GM23338 (cell line): ENCODE measurements around the gene TRIM52. TPM values are rescaled to one million over a fixed set of nuclear protein-coding genes. Genes with fewer than 3 reads are reported as not detected.

Source experiments
- ATAC-seq: fragments of 200-7000 bp; cut with Tn5 transposase; 3 replicates; pipeline ENCODE4 v1.9.1; 2020
- DNase-seq: peaks from one replicate; pipeline ENCODE4 v3.0.0-alpha.2; 2015; ENCODE audit warnings: low spot score
- H2AFZ ChIP-seq: fragments of 200-600 bp; sonication (generic); 2 replicates; pipeline ENCODE4 v1.8.0; 2016; ENCODE audit warnings: antibody characterized with exemption, mild to moderate bottlenecking, moderate library complexity
- H3F3A ChIP-seq: fragments of 200-600 bp; sonication (generic); replicated peaks from 2 replicates; pipeline ENCODE4 v1.8.0; 2017; ENCODE audit warnings: antibody characterized with exemption, mixed run types, low read depth
- H3K27ac ChIP-seq: fragments of 200-600 bp; sonication (generic); 2 replicates; pipeline ENCODE4 v1.6.1; 2016; ENCODE audit warnings: low read depth
- H3K27me3 ChIP-seq: fragments of 200-600 bp; sonication (generic); 2 replicates; pipeline ENCODE4 v1.8.0; 2016; ENCODE audit warnings: mild to moderate bottlenecking, mixed run types, moderate library complexity; ENCODE audit not compliant: insufficient read depth
- H3K36me3 ChIP-seq: fragments of 200-600 bp; sonication (generic); 2 replicates; pipeline ENCODE4 v1.8.0; 2016; ENCODE audit warnings: mild to moderate bottlenecking; ENCODE audit not compliant: insufficient read depth
- H3K4me1 ChIP-seq: fragments of 200-600 bp; sonication (generic); 2 replicates; pipeline ENCODE4 v1.8.0; 2016; ENCODE audit warnings: mild to moderate bottlenecking, moderate library complexity; ENCODE audit not compliant: insufficient read depth
- H3K4me2 ChIP-seq: fragments of 200-600 bp; sonication (generic); 2 replicates; pipeline ENCODE4 v1.7.1; 2017; ENCODE audit warnings: mixed run types
- H3K4me3 ChIP-seq: fragments of 200-600 bp; sonication (generic); 2 replicates; pipeline ENCODE4 v1.6.1; 2016; ENCODE audit warnings: mixed run types
- H3K79me2 ChIP-seq: fragments of 200-600 bp; sonication (generic); replicated peaks from 2 replicates; pipeline ENCODE4 v1.8.0; 2017; ENCODE audit warnings: mild to moderate bottlenecking; ENCODE audit not compliant: insufficient read depth
- H3K9me2 ChIP-seq: fragments of 200-600 bp; sonication (generic); 2 replicates; pipeline ENCODE4 v1.8.0; 2017; ENCODE audit not compliant: insufficient read depth
- H4K20me1 ChIP-seq: fragments of 200-600 bp; sonication (generic); replicated peaks from 2 replicates; pipeline ENCODE4 v1.8.0; 2017; ENCODE audit warnings: mild to moderate bottlenecking; ENCODE audit not compliant: insufficient read depth
- H3K27ac Mint-ChIP-seq: 2 replicates; pipeline ENCODE4 v1.8.0; 2020; ENCODE audit warnings: inconsistent platforms, mild to moderate bottlenecking, moderate library complexity, mixed read lengths
- H3K27me3 Mint-ChIP-seq: 3 replicates; pipeline ENCODE4 v1.8.0; 2022; ENCODE audit warnings: low read depth, mild to moderate bottlenecking, moderate library complexity, mixed read lengths, inconsistent platforms; ENCODE audit not compliant: insufficient read depth, poor library complexity
- H3K36me3 Mint-ChIP-seq: 3 replicates; pipeline ENCODE4 v1.8.0; 2021; ENCODE audit warnings: low read depth, mild to moderate bottlenecking, inconsistent platforms, moderate library complexity, mixed read lengths
- H3K4me1 Mint-ChIP-seq: 3 replicates; pipeline ENCODE4 v1.8.0; 2020; ENCODE audit warnings: mild to moderate bottlenecking, inconsistent platforms, mixed read lengths
- H3K4me3 Mint-ChIP-seq: 3 replicates; pipeline ENCODE4 v1.8.0; 2021; ENCODE audit warnings: moderate library complexity, mild to moderate bottlenecking, inconsistent platforms, mixed read lengths
- H3K9me3 Mint-ChIP-seq: 3 replicates; pipeline ENCODE4 v1.8.0; 2020; ENCODE audit warnings: moderate library complexity, mild to moderate bottlenecking, inconsistent platforms, mixed read lengths
- CTCF ChIP-seq, 2 experiments: fragments of 200-600 bp in 1 of 2; sonication (generic) in 1 of 2; conservative IDR thresholded peaks; 2 replicates each; pipeline versions ENCODE4 v1.5.1 to v1.6.1; 2016 to 2017; ENCODE audit warnings: antibody characterized with exemption in 2 of 2, low read depth in 2 of 2, mild to moderate bottlenecking in 2 of 2, moderate library complexity in 1 of 2
- POLR2AphosphoS5 ChIP-seq: IDR thresholded peaks from 2 replicates; pipeline ENCODE4 v1.6.1; 2016; ENCODE audit warnings: antibody characterized with exemption, low read depth
- ZNF462 ChIP-seq: fragments of 250-450 bp; sonication (Bioruptor Pico); IDR thresholded peaks from 2 replicates; pipeline ENCODE4 v1.5.0; 2020; ENCODE audit warnings: mild to moderate bottlenecking, moderate library complexity
- polyA plus RNA-seq: library from polyadenylated mRNA; unstranded; fragments of >200 nt; fragmentation: Nextera tagmentation; extraction: Ambion mirVana; gene quantifications from 2 replicates; pipeline ENCODE4 v1.2.1, GENCODE V29; 2016
- total RNA-seq: library from RNA; depleted of rRNA; stranded (reverse); fragments of >200 nt; shearing (Covaris generic); gene quantifications from 2 replicates; pipeline ENCODE4 v1.2.3, GENCODE V29; 2014

Gene TRIM52
- total and polyA plus RNA-seq, 2 experiments from 2014 or later: 6.2 to 8.1 TPM

GRCh38 chr5:181224390-181225229 lies 36.3 kb downstream of the TRIM52 start (continued):
- no peak for TF ChIP-seq ZNF462 (CRISPR knock-in tag)

GRCh38 chr5:181223729-181224389 lies 37.1 kb downstream of the TRIM52 start:
- peak; percentile 18; the same call in 1 of the 2 replicates for TF ChIP-seq POLR2AphosphoS5
- no peak for TF ChIP-seq CTCF (conservative IDR thresholded peaks at IDR 0.05; ENCODE audit: low read depth in 2 of 2)
- Histone ChIP-seq H3K79me2 (peaks cover 25% of the 10 kb centered on the region), H3F3A (peaks cover 8% of the 10 kb centered on the region; the same call in 1 of the 2 replicates), H2AFZ (peak overlapping the region; percentile 91), H3K36me3 (peaks cover 7% of the 10 kb centered on the region; the same call in 1 of the 2 replicates), H4K20me1 (no peaks in the 10 kb centered on the region; the same call in 1 of the 2 replicates), H3K27me3 (no peaks in the 10 kb centered on the region), H3K4me1 (peaks cover 10% of the 10 kb centered on the region; the same call in 1 of the 2 replicates), H3K4me3 (peak overlapping the region; percentile 66), H3K4me2 (peak overlapping the region; percentile 82), H3K27ac (peak overlapping the region; percentile 88), H3K9me2 (no peaks in the 10 kb centered on the region)
- Mint-ChIP-seq H3K9me3 (peaks cover 12% of the 10 kb centered on the region), H3K27ac (peak overlapping the region; percentile 97), H3K27me3 (peaks cover 44% of the 10 kb centered on the region), H3K4me1 (peaks cover 20% of the 10 kb centered on the region), H3K4me3 (peak overlapping the region; percentile 99), H3K36me3 (peaks cover 13% of the 10 kb centered on the region; the same call in 2 of the 3 replicates)
- DNase-seq (peak; percentile 94), ATAC-seq (peak; percentile 19)
